ENCODE data around the gene LGR4.

DNA sequence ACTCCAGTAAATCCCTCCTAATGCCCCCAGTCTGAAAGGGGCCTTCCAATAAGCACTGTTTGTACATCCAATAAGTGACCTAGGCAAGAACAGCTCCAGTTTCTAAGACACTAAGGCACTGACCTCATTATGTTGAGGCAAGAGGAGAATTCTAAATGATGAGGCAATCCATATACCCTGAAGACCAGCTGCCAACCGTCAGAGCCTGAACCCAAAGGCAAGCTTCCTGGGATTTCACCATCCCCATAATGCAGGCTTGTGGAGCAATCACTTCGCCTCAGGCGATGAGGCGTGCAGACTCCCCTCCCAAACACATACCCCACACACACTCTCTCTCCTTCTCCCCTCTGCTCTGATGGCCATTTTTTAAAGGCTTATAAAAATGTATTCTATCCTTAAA lies 49.5 kb downstream of the LGR4 start:
- TF ChIP-seq, protein P1, sequence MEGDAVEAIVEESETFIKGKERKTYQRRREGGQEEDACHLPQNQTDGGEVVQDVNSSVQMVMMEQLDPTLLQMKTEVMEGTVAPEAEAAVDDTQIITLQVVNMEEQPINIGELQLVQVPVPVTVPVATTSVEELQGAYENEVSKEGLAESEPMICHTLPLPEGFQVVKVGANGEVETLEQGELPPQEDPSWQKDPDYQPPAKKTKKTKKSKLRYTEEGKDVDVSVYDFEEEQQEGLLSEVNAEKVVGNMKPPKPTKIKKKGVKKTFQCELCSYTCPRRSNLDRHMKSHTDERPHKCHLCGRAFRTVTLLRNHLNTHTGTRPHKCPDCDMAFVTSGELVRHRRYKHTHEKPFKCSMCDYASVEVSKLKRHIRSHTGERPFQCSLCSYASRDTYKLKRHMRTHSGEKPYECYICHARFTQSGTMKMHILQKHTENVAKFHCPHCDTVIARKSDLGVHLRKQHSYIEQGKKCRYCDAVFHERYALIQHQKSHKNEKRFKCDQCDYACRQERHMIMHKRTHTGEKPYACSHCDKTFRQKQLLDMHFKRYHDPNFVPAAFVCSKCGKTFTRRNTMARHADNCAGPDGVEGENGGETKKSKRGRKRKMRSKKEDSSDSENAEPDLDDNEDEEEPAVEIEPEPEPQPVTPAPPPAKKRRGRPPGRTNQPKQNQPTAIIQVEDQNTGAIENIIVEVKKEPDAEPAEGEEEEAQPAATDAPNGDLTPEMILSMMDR (IDR thresholded peaks at IDR 0.05) = no peak
- TF ChIP-seq EP300 (IDR thresholded peaks at IDR 0.05; ENCODE audit: low read depth) (no peak), POLR2A (IDR thresholded peaks at IDR 0.05) (no peak)
